WI38 (cell line): Measurements from ENCODE around the gene ZNF692.
"Not testable (repeated sequence)": the region's sequence is repeated elsewhere in the genome, so short reads cannot be mapped to it uniquely, and the experiment has no call there.

ENCODE experiments used
- H3K4me3 ChIP-seq: 2 replicates; pipeline ENCODE4 v1.5.1; 2011; ENCODE audit warnings: low read depth, mild to moderate bottlenecking, control low read depth, low read length
- TF ChIP-seq, protein P1 (sequence below): IDR thresholded peaks from 2 replicates; pipeline ENCODE4 v1.5.1; 2012; ENCODE audit warnings: low read depth, mild to moderate bottlenecking, control low read depth, low read length

The ZNF692 gene

DNA sequence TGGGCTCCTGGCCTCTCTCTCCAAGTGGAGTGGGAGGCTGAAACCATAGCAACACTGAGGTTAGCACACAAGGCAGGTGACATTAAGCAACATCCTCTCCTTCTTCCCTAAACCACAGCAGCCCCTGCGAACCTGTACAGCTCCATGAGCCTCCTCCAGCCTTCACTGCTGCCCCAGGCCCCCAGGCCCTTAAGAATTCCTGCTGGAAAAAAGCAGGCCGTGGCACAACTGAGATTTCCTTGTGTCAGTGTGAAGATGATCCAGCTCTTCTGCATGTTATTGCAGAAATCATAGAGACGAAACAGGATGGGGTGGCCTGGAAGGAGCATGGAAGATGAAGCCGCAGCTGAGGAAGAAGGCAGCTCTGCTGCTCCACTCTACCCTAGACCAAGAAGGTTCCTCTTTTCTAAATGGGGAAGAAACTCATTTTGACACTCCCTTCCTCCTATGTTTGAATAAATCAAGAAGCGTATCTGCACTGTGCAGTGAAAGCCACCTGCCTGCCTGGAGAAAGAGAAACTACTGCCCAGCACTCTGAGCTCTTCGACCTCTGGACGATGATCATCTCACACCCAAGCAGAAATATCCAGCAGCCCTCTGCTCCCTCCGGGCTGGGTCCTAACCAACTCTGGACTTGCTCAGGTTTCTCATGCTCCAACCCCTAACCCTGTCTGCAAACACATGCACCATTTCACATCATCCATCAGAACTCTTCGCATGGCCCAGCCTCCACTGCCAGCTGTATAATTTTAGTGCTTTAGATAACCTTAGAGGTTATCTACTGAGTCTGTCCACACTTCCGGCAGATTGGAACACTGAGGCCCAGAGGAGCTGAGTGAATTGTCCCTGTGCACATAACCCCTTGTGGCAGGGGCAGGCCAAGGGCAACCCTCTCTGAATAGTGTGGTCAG, 53.9 kb downstream of the ZNF692 start:
- no peak overlapping the region for H3K4me3 ChIP-seq
- TF ChIP-seq, protein P1, sequence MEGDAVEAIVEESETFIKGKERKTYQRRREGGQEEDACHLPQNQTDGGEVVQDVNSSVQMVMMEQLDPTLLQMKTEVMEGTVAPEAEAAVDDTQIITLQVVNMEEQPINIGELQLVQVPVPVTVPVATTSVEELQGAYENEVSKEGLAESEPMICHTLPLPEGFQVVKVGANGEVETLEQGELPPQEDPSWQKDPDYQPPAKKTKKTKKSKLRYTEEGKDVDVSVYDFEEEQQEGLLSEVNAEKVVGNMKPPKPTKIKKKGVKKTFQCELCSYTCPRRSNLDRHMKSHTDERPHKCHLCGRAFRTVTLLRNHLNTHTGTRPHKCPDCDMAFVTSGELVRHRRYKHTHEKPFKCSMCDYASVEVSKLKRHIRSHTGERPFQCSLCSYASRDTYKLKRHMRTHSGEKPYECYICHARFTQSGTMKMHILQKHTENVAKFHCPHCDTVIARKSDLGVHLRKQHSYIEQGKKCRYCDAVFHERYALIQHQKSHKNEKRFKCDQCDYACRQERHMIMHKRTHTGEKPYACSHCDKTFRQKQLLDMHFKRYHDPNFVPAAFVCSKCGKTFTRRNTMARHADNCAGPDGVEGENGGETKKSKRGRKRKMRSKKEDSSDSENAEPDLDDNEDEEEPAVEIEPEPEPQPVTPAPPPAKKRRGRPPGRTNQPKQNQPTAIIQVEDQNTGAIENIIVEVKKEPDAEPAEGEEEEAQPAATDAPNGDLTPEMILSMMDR: no peak

DNA sequence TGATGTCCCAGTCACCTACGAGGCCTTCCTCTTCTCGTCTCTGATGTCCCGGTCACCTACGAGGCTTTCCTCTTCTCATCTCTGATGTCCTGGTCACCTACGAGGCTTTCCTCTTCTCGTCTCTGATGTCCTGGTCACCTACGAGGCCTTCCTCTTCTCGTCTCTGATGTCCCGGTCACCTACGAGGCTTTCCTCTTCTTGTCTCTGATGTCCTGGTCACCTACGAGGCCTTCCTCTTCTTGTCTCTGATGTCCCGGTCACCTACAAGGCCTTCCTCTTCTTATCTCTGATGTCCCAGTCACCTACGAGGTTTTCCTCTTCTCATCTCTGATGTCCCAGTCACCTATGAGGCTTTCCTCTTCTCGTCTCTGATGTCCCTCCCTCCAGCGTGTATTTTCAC, 55.4 kb downstream of the ZNF692 start:
- H3K4me3 ChIP-seq: not testable (repeated sequence)

DNA sequence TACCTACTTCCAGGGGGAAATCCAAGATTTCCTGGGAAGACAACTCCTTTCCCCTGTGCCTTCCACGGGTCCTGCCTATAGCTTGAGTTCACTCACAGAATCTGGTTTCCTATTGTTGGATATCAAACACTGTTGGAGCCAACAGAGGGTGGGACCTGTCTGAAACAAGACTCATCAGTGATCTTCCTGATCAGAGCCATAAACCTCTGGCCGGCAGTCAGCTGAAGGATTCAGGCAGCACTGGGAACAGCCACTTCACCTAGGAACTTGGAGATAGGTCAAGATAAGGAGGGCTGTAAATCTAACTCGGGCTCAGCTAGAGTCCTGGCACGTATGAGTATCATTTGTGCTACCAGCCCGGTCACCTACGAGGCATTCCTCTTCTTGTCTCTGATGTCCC, 56.4 kb downstream of the ZNF692 start:
- H3K4me3 ChIP-seq: no peak overlapping the region
- TF ChIP-seq, protein P1: no peak

DNA sequence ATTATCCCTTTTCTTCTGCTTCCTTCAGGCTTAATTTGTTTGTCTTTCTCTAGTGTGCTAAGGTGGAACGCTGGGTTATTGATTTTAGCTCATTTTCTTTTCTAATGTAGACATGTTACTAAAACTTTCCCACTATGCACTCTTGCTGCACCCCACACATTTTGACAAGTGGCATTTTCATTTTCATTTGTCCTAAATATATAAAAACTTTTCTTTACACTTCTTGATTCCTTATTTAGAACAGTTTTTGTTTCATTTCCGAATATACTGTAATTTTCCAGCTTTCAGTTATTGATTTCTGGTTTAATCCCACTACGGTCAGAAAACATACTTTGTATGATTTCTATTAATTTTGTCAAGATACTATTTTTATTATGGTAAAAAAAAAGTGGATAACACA, 58.4 kb downstream of the ZNF692 start:
- H3K4me3 ChIP-seq: no peak overlapping the region
- TF ChIP-seq, protein P1: no peak
